ENCODE measurements around the gene MAVS.

- no peak for TF ChIP-seq CTCF (IDR thresholded peaks at IDR 0.05; ENCODE audit: insufficient read depth, low read length, poor library complexity, severe bottlenecking)
- no peak for TF ChIP-seq EZH2phosphoT487 (conservative IDR thresholded peaks at IDR 0.05; ENCODE audit: low read length)
Observed at GRCh38 chr20:3815703-3816315, 30.8 kb upstream of the MAVS start.
